ENCODE results near the gene FRYL.

The FRYL gene

GRCh38 chr4:48635310-48635709 is 144.8 kb downstream of the FRYL start:
- TF ChIP-seq NFIC (IDR thresholded peaks at IDR 0.05) (no peak), TEAD4 (IDR thresholded peaks at IDR 0.05) (no peak), ZBTB7A (IDR thresholded peaks at IDR 0.05; ENCODE audit: low read depth) (no peak), CEBPB (IDR thresholded peaks at IDR 0.05) (no peak), EGR1 (IDR thresholded peaks at IDR 0.05) (no peak), MAX (IDR thresholded peaks at IDR 0.05) (no peak), USF1 (IDR thresholded peaks at IDR 0.05) (no peak), YY1 (IDR thresholded peaks at IDR 0.05; ENCODE audit: low read depth) (no peak), TAF1 (IDR thresholded peaks at IDR 0.05; ENCODE audit: low read depth) (no peak), CREB1 (IDR thresholded peaks at IDR 0.05; ENCODE audit: low read depth) (no peak), RAD21 (IDR thresholded peaks at IDR 0.05; ENCODE audit: low read depth) (no peak), EP300 (IDR thresholded peaks at IDR 0.05; ENCODE audit: borderline replicate concordance) (no peak), TCF12 (IDR thresholded peaks at IDR 0.05; ENCODE audit: low read depth) (no peak)
- TF ChIP-seq, protein P1, sequence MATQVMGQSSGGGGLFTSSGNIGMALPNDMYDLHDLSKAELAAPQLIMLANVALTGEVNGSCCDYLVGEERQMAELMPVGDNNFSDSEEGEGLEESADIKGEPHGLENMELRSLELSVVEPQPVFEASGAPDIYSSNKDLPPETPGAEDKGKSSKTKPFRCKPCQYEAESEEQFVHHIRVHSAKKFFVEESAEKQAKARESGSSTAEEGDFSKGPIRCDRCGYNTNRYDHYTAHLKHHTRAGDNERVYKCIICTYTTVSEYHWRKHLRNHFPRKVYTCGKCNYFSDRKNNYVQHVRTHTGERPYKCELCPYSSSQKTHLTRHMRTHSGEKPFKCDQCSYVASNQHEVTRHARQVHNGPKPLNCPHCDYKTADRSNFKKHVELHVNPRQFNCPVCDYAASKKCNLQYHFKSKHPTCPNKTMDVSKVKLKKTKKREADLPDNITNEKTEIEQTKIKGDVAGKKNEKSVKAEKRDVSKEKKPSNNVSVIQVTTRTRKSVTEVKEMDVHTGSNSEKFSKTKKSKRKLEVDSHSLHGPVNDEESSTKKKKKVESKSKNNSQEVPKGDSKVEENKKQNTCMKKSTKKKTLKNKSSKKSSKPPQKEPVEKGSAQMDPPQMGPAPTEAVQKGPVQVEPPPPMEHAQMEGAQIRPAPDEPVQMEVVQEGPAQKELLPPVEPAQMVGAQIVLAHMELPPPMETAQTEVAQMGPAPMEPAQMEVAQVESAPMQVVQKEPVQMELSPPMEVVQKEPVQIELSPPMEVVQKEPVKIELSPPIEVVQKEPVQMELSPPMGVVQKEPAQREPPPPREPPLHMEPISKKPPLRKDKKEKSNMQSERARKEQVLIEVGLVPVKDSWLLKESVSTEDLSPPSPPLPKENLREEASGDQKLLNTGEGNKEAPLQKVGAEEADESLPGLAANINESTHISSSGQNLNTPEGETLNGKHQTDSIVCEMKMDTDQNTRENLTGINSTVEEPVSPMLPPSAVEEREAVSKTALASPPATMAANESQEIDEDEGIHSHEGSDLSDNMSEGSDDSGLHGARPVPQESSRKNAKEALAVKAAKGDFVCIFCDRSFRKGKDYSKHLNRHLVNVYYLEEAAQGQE (IDR thresholded peaks at IDR 0.05; ENCODE audit: low read depth) = no peak

DNA sequence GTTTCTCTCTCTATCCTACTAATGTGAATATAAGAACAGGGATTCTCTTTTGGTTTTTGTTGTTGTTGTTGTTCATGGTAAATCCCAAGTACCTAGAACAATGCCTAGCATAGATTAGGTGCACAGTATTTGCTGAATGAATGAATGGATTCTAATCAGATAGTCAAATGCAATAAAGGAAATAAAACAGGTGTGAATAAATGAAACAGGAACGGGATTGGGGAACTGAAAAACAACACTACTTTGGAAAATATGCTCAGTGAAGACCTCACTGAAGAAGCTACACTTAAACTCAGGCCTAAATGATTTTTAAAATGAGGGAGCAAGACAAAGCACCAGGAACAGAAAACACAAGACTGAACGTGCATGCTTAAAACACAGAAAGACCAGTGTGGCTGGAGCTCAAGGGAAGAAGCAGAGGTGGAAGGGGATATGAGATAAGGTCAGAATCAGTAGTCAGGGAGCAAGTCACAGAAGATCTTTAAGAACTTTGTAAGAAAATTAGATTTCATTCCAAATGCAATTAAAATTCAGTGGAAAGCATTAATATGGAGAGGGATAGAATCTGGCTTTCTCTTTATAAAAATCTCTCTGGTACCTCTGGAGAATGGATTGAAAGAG is 145.3 kb downstream of the FRYL start:
- TF ChIP-seq ZBTB7A (IDR thresholded peaks at IDR 0.05; ENCODE audit: low read depth) (no peak), EP300 (IDR thresholded peaks at IDR 0.05; ENCODE audit: borderline replicate concordance) (no peak), EGR1 (IDR thresholded peaks at IDR 0.05) (no peak), TAF1 (IDR thresholded peaks at IDR 0.05; ENCODE audit: low read depth) (no peak), YY1 (IDR thresholded peaks at IDR 0.05; ENCODE audit: low read depth) (no peak), TCF12 (IDR thresholded peaks at IDR 0.05; ENCODE audit: low read depth) (no peak), FOXM1 (IDR thresholded peaks at IDR 0.05; ENCODE audit: borderline replicate concordance, low read depth) (no peak), CEBPB (IDR thresholded peaks at IDR 0.05) (no peak), NFIC (IDR thresholded peaks at IDR 0.05) (no peak)
- TF ChIP-seq, protein P1 (IDR thresholded peaks at IDR 0.05; ENCODE audit: low read depth) = no peak

DNA sequence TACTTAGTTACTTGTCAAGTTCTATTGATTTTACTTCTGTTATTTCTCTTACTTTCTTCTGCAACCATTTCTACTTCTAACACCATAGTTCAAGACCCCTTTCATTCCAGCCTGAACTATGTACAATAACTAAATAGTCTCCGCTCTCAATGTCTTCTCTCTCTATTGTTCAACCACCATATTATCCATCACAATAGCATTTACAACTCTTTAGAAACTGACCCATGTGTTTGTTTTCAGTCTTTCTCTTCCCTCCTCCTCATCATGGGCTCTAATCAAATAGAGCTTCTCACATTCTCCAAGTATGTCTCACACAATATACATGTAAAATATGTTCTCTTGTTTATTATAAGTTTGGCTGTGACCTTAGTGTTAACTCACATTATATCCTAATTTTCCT is 146.4 kb downstream of the FRYL start:
- TF ChIP-seq USF1 (IDR thresholded peaks at IDR 0.05) (no peak), CREB1 (IDR thresholded peaks at IDR 0.05; ENCODE audit: low read depth) (no peak)

- TF ChIP-seq EGR1 (IDR thresholded peaks at IDR 0.05) (no peak), ZBTB7A (IDR thresholded peaks at IDR 0.05; ENCODE audit: low read depth) (no peak), EP300 (IDR thresholded peaks at IDR 0.05; ENCODE audit: borderline replicate concordance) (no peak), YY1 (IDR thresholded peaks at IDR 0.05; ENCODE audit: low read depth) (no peak), RAD21 (IDR thresholded peaks at IDR 0.05; ENCODE audit: low read depth) (no peak), TEAD4 (IDR thresholded peaks at IDR 0.05) (no peak), NFIC (IDR thresholded peaks at IDR 0.05) (no peak), MAX (IDR thresholded peaks at IDR 0.05) (no peak), USF1 (IDR thresholded peaks at IDR 0.05) (no peak), CREB1 (IDR thresholded peaks at IDR 0.05; ENCODE audit: low read depth) (no peak), TAF1 (IDR thresholded peaks at IDR 0.05; ENCODE audit: low read depth) (no peak), TCF12 (IDR thresholded peaks at IDR 0.05; ENCODE audit: low read depth) (no peak), FOXM1 (IDR thresholded peaks at IDR 0.05; ENCODE audit: borderline replicate concordance, low read depth) (no peak), CEBPB (IDR thresholded peaks at IDR 0.05) (no peak)
- TF ChIP-seq, protein P1 (IDR thresholded peaks at IDR 0.05; ENCODE audit: low read depth) = no peak
These were observed 150.6 kb downstream of the FRYL start for GRCh38 chr4:48629458-48629857.
